GM18526 (cell line): ENCODE measurements around the gene LYRM1.

Source experiments
- POLR2A ChIP-seq: IDR thresholded peaks from 3 replicates; pipeline ENCODE4 v1.6.1; 2011; ENCODE audit not compliant: insufficient read length; ENCODE audit errors: extremely low read depth

The LYRM1 gene

DNA sequence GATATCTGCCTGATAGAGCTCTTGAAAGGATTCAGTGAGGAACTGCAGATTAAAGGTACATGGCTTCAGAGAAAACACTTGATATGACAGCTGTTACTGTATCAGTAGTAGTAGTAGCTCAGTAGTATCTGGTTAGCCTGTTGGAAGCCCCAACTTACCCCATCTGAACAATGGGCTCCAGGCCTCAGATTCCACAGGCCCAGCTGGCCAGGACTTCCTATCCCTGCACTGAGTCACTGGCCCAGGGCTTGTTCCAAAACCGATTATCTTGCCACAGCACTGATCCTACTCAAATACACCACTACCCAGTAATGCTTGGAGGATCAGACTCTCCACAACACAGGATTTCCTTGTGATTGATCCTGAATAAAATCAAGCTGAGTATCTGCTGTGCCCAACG lies 33.0 kb upstream of the LYRM1 start:
- TF ChIP-seq POLR2A, result no peak

GRCh38 chr16:20868890-20869289 lies 31.7 kb upstream of the LYRM1 start:
- no peak for TF ChIP-seq POLR2A

GRCh38 chr16:20870122-20870820 lies 30.3 kb upstream of the LYRM1 start:
- no peak for TF ChIP-seq POLR2A

GRCh38 chr16:20871258-20871657 lies 29.3 kb upstream of the LYRM1 start:
- no peak for TF ChIP-seq POLR2A

DNA sequence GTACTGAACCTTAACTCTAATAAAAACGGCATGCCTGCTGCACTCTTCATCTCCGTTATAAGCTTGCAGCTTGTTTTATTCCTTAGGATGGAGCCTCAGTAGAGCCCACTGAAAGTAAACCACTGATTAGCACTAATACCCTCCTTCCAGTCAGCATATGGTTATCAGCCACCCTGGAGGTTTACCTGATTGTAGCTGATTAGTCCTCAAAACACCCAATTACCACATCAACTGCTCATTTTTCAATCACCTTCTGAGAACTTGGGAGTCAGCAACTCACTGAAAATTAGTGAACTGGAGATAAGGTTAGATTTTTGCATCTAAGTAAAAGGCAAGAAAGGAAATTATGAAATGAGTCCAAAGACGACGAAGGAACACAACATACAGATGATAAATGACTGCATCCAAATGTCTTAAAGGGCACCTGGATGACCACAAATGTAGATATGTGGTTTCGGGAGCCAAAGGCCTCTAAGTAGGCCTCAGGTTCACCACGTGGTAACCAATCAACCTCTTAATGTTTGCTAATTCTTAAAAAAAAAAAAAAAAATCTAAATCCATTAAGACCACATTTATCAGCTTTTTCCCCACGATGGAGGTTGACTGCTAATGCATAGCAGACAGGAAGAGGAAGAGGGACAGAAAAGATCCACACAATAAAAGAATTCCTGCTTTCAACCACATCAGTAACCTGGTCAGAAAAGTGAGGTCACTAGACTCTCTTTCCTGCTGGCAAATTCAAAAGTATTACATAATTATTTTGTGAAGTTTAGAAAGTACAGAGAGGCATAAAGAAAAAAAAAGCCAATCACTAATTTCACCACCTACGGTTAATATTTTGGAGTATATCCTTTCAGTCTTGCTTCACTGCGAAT lies 28.4 kb upstream of the LYRM1 start:
- no peak for TF ChIP-seq POLR2A

DNA sequence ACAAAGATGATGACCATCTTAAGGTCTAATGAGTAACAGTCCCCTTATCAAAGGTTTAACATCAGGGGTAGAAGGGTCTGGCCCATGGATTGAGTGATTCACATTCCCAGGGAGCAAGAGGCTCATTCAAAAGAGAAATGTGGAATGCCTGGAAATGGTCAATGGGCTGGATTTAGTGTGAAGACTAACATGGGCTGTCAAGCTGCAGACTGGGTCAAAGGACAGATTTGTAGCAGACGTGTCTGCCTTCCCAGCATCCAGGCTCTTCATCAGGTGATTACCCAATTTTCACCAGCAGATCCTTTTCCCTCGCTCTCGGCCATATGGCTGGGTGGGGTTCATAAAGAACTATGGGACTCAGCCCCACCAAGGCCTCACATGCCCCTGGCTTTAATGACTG lies 27.2 kb upstream of the LYRM1 start:
- TF ChIP-seq POLR2A, result no peak

- TF ChIP-seq POLR2A, result no peak
Measured at GRCh38 chr16:20874088-20874581, 26.4 kb upstream of the LYRM1 start.

GRCh38 chr16:20875355-20875650 lies 25.3 kb upstream of the LYRM1 start:
- no peak for TF ChIP-seq POLR2A

- no peak for TF ChIP-seq POLR2A
Measured at GRCh38 chr16:20878682-20879147, 21.9 kb upstream of the LYRM1 start.

DNA sequence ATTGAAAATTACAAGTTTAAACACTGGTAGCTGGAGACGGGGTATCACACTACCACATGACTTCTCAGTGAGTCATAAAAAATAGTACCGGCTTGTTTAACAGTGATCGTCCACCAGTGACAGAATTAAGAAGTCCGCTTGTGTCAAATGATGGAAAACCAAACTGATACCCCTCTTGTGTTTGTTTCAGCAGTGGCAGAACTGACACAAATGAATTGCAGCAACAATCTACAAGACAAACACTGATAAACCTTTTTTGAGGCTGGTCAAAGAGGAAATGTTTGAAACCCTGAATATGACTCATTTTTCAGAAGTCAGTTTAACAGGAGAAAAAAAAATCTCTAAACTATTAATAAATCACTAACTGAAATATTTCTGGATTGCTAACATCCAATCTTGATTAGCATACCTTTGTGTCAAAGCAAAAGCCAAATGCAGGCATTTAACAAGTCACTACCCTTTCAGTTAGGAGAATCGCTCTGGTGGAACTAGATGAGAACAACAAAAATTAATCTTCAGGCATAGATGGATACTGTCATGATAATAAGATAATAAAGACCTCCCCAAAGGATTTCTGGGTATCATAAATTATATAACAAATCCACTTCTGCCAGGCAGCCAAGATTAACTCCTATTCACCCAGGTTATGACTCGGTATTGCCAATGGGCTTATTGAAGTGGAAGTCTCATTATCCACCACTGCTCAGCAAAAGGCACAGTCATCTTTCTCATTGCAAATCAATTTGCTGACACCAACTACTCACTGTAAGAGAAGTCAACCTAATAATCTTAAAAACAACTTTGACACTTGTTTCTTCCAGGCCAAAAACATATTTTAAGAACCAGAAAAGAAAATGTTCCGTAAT lies 21.2 kb upstream of the LYRM1 start:
- no peak for TF ChIP-seq POLR2A

DNA sequence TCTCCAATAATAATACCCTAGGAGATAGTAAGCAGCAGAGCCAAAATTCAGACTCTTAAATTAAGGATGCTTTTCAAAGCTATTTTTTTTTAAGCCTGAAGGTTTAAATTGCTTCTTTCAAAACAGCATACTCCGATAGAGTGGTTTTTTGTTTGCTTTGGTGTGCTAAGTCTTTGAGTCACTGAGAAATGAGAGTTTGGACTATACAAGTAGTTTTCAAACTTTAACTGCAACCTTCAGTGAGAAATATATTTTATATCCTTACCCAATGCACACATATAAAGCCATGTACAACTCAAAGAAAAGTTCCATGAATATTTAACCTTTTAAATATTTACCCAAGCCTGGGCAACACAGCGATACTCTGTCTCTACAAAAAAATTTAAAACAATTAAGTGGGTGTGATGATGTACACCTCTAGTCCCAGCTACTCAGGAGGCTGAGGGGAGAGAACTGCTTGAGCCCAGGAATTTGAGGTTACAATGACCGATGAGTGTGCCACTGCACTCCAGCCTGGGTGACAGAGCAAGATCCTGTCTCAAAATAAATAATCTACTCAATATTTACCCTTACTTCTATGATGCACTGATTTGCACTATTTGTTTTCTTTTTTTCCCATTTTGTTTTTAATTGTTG lies 19.6 kb upstream of the LYRM1 start:
- no peak for TF ChIP-seq POLR2A

DNA sequence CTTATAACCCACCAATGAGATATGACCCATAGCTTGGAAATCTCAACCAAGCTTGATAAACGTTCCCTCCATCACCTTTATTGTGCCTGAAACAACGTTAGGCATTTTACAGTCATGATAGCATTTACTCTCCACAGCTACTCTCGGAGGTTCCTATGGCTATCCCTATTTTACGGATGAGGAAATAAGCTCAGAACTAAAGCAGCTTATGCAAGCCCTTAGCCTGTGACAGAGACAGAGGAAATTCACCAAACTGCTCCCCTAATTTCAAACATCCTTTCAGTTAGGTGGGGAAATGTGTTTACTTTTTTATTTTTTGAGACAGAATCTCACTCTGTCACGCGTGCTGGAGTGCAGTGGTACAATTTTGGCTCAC lies 19.1 kb upstream of the LYRM1 start:
- no peak for TF ChIP-seq POLR2A

DNA sequence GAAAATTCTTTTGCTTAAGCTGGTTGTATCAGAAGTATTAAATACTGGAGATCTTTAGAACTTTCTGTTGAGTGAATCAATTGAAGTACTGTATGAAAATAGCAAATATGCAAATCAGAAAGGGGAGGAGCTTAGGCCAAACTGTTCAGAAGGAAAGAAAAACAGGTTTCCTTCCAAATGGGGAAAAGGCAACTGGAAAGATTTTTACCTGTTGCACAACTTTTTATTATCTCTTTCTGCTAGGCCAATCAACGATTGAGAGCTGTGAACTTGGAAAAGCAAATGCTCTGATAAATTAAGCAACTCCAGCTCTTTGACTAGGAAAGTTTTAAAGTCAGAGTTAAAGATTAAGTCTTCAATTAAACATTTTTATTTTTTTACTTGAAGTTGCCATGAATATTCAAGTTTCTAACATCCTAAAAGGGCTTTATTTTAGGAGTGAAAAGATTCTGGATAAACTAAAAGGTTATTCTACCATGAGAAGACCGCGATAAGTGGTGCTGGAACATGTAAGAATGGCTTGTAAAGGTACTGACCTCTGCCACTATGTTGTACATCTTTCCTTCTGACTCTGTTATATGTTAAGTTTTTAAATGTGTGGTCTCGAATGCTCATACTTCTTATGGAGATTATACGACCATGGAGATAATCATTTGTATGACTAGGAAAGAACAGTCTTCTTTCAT lies 16.9 kb upstream of the LYRM1 start:
- TF ChIP-seq POLR2A, result no peak

DNA sequence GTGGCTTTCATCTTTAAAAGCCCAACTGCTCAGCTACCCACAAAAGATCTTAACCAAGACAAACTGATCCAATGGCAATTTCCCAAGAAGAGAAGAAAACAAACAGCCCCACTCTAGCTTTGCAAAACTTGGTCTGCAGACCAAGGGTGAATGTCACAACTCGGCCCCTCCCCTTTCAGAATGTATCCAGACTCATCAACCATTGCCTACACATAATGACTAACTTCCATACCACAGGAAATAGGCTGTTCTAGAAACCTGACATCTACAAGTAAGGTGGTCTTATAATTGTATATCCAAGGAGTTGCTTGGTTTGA lies 16.4 kb upstream of the LYRM1 start:
- TF ChIP-seq POLR2A, result no peak

DNA sequence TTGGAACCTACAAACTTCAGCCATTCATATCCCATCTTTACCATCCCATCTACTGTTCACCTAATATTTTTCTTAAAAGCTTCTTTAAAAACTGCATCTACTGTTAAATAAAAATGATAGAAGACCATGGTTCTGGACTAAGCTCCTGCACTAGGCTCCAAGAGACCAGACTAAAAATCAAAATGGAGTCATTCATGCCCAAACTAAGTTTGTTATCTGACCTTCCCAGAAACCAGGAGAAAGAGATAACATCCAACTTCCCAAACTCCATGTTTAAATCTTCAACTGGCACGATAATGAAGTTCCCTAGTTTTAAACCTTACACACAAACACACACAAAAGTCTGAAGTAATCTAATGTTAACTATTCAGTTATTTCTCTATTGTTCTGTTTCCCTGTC lies 14.3 kb upstream of the LYRM1 start:
- TF ChIP-seq POLR2A, result no peak
